LNCAP (cell line): ENCODE data around the gene PNMA8C.

Experiments
- CTCF ChIP-seq: fragments of 450-650 bp; IDR thresholded peaks from 2 replicates; pipeline ENCODE4 v1.5.1; 2017; ENCODE audit warnings: mild to moderate bottlenecking

Gene PNMA8C

GRCh38 chr19:46411925-46412649, 16.6 kb downstream of the PNMA8C start:
- TF ChIP-seq CTCF = no peak

- TF ChIP-seq CTCF = no peak
Observed at GRCh38 chr19:46411088-46411924, 17.4 kb downstream of the PNMA8C start.

GRCh38 chr19:46410205-46411087, 18.3 kb downstream of the PNMA8C start:
- TF ChIP-seq CTCF = no peak

- TF ChIP-seq CTCF = no peak
Observed at GRCh38 chr19:46409191-46409590, 19.5 kb downstream of the PNMA8C start.

GRCh38 chr19:46408664-46409039, 20.1 kb downstream of the PNMA8C start:
- no peak for TF ChIP-seq CTCF

- no peak for TF ChIP-seq CTCF
Observed at GRCh38 chr19:46407856-46408663, 20.7 kb downstream of the PNMA8C start.
